ENCODE results near the gene EPO.

The EPO gene

GRCh38 chr7:100689230-100690135 lies 30.8 kb upstream of the EPO start:
- peak; percentile 18; the same call in 1 of the 2 replicates for TF ChIP-seq CTCF (conservative IDR thresholded peaks at IDR 0.05)
- H3K27ac ChIP-seq = peak overlapping the region; percentile 96

GRCh38 chr7:100691676-100692577 lies 28.3 kb upstream of the EPO start:
- TF ChIP-seq CTCF (conservative IDR thresholded peaks at IDR 0.05) = peak; percentile 95
- peak overlapping the region; percentile 96 for H3K27ac ChIP-seq

GRCh38 chr7:100692578-100692961 lies 27.7 kb upstream of the EPO start:
- H3K27ac ChIP-seq = peak overlapping the region; percentile 96
- TF ChIP-seq CTCF (conservative IDR thresholded peaks at IDR 0.05) = no peak

GRCh38 chr7:100693312-100694097 lies 26.8 kb upstream of the EPO start:
- H3K27ac ChIP-seq = peak overlapping the region; percentile 96
- no peak for TF ChIP-seq CTCF (conservative IDR thresholded peaks at IDR 0.05)

- TF ChIP-seq CTCF (conservative IDR thresholded peaks at IDR 0.05) = no peak
- peak within 1 kb of the TSS; percentile 96 for H3K27ac ChIP-seq
Measured at GRCh38 chr7:100694098-100694745, 26.0 kb upstream of the EPO start, which contains the start of gene GIGYF1. Gene GIGYF1 (minus strand): TSS chr7:100694250. CDS start chr7:100688238, 6,012 bp downstream.

- TF ChIP-seq CTCF (conservative IDR thresholded peaks at IDR 0.05) = no peak
Measured at GRCh38 chr7:100696123-100696521, 24.1 kb upstream of the EPO start.

More at GRCh38 chr7:100696123-100696521, 24.1 kb upstream of the EPO start:
- H3K27ac ChIP-seq = no peak overlapping the region
